ENCODE measurements around the gene PSMA1.
"Not testable (repeated sequence)": the region's sequence is repeated elsewhere in the genome, so short reads cannot be mapped to it uniquely, and the experiment has no call there.

The PSMA1 gene

GRCh38 chr11:14519917-14520746 is at the start of gene PSMA1:
Gene PSMA1 (minus strand): TSS chr11:14520386. CDS start chr11:14520299, 87 bp downstream.
- DNase-seq, result peak; percentile 90 to 92

- peak; percentile 50 to 57 for DNase-seq
These were observed 49.3 kb upstream of the PSMA1 start for GRCh38 chr11:14569516-14569915.

DNA sequence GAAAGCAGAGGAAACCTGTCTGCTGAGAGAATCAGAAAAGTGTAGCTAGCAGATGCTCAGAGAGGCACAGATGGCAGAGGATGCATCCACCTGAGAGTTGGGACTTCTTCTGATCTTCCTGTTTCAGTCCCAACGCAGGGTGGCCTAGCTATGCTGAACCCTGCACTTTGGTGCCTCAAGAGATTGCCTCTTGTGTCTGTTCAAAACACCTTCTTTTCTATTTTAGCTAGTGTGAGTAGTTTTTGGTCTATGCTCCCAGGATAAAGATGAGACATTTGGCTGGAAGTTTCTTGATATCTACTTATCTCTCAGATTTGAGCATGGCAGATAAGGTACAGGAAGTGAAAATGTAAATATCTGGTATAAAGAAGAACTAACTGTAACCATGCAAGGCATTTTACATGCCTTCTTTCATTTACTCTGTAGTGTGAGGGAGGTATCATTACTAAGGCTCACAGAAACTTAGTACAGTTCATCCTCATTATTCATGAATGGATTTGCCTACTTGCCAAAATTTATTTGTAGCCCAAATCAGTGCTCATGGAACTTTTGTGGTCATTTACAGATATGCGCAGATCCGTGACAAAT is 47.0 kb upstream of the PSMA1 start:
- no peak for DNase-seq

GRCh38 chr11:14566331-14567063 is 46.3 kb upstream of the PSMA1 start:
- DNase-seq, result no peak

DNA sequence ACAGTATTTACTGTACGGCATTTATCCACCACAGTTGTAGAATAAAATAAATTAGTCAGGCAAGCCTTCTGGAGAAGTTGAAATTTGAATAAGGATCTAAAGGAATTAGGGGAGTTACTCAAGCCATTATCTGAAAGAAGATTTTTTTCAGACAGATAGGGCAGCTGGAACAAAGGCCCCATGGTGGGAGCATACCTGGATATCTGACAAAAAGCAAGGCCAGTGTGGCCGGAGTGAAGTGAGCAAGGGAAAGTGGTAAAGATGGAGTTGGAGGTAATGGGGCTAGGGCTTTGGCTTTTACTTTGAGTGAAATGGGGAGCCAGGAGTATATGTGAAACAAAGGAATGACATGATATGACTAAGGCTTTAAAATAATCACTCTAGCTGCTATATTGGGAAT is 45.7 kb upstream of the PSMA1 start:
- no peak for DNase-seq

DNA sequence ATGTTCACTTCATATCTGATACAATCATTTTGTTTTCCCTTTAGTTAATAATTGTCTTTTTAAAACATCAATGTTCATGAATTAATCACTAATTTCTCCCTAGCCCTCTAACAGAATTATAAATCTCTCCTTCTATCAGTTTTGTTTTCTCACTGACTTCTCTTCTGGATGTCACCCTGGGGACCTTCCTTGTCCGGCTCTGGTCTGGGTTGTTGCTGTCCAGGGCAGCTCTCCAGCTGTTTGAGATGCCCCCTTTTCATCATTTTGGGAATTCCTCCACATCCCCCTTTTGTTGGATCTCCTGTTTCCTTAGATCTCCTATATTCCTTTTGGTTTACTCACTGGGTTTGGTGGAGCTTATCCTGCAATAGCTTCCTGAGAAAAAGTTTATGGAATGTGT is 35.6 kb upstream of the PSMA1 start:
- DNase-seq, result no peak

DNA sequence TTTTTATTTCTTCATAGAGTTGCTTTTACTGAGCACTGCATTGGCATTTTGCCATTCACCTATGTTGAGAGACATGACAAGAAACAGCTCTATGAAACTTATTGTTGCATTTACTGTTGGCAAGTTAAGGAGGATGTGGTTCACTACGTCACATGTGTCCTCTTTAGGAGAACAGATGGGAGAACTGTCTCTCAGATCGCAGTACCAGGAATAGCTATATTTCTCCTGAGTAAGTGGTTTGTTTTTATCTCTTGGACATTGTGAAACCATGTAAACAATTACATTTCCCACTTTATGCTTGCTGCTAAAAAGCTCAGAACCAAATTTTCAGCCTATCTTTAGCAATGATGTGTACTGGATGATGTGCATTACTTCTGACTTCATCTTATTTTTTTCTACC is 34.8 kb upstream of the PSMA1 start:
- DNase-seq, result peak; percentile 54 to 83

GRCh38 chr11:14552089-14552488 is 31.9 kb upstream of the PSMA1 start:
- no peak for DNase-seq

DNA sequence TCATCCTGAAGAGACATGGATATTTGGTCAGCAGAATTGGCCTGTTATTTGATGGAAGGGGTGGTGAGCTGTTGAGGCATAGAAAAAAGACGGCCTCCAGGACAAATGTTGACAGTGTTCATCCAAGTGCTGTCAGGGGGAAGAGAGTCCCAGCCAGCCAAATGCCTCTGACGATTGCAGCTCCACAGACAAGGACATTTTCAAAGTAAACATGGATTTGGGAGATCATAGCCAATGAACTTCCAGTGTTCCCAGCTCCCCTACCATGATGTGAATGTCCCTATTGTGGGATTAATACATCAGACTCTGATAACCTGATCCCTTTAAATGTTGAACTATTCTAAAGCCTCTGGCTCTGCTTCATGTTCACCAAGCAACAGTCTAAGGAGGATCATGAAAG is 31.2 kb upstream of the PSMA1 start:
- DNase-seq, result no peak

DNA sequence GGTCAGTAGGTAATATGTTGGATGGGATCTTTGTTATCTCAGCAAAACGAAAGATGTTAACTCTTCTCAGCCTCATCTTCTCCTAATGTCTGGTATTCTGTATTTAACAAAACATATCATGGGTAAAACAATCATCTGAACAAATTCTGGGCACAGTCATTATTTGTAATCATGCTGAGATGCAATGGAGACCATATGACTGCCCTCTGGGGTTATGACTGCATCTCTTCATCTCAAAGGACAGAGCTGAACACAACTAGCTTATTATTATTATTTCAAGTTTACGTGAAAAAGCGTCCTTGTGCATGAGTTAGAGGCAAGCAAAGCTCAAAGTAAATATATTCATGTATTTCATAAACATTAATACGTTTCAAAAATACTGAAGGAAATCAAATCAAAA is 29.7 kb upstream of the PSMA1 start:
- DNase-seq, result no peak

DNA sequence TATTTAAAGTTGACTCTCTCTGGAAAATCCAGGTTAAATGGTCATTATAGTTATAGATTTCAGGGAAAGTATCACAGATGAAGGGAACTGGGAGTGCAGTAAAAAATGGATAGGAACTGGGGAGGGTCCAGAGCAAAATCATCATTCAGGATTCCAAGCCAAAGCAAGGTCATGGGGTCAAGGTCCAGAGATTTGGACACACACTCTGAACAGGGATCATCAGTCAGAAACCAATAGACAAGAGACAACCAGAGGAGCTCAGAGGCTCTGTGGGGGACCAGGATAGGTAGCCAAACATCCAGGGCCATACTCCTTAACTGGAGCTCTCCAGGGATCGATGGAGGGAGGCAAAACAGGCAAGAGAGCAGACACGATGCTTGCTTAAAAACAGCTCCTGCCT is 27.3 kb upstream of the PSMA1 start:
- DNase-seq, result no peak

- no peak for DNase-seq
These were observed 26.5 kb upstream of the PSMA1 start for GRCh38 chr11:14546672-14547071.

- peak in 1 of 2 donors; percentile 24 for DNase-seq
These were observed 24.4 kb upstream of the PSMA1 start for GRCh38 chr11:14544611-14545010.

DNA sequence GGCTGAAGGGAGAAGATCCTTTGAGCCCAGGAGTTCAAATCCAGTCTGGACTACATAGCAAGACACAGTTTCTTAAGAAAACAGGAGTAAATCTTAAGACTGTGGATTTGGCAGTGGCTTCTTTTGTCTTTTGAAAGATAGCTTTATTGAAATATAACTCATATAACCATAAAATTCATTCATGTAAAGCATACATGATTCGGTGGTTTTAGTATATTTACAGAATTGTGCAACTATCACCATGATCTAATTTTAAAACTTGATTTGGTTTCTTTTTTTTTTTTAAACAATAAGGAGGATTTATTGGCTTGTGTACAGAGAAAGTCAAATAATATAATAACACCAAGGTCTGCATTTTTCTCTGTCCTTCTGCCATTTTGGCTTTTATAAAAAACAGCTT is 23.1 kb upstream of the PSMA1 start:
- DNase-seq, result no peak

DNA sequence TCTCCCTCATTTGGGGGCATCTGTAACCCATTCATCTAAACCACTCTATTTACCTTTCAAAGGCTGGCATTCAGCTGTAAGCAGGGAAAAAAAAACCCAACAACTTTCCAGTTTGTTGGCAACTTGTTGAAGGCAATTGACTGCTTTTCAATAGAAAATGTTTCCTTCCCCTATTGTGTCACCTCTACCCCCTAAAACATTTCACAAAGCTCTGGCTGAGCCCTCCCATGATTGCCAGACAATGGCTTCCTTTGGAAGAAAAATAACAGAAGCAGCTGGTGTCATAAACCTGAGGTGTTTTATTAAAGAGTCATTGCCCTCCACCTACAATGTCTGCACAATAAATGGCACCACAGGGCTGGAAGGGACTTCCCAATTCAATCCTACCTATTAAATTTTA is 22.1 kb upstream of the PSMA1 start:
- no peak for DNase-seq

- DNase-seq, result no peak
These were observed 21.2 kb upstream of the PSMA1 start for GRCh38 chr11:14541192-14541947.

DNA sequence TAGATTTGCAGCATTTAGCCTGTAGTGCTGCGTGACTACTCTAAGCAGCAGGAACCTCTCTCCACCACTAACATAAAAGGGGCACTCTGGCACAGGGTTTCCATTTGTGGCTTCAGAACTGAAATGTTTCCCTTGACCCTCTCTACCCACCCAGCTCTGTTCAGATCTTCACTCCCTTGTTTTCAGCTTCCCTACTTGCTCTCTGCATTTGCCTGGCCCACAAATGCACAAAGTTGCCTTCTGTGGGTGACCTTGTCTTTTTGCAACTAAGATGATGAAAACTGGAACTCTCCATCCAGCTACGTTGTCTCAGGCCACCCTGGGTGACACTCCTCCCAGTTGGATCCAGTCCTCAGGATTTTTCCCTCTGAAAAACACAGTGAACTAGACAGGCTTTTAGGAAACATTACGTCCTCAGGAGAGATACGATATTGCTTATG is 19.8 kb upstream of the PSMA1 start:
- DNase-seq, result no peak

DNA sequence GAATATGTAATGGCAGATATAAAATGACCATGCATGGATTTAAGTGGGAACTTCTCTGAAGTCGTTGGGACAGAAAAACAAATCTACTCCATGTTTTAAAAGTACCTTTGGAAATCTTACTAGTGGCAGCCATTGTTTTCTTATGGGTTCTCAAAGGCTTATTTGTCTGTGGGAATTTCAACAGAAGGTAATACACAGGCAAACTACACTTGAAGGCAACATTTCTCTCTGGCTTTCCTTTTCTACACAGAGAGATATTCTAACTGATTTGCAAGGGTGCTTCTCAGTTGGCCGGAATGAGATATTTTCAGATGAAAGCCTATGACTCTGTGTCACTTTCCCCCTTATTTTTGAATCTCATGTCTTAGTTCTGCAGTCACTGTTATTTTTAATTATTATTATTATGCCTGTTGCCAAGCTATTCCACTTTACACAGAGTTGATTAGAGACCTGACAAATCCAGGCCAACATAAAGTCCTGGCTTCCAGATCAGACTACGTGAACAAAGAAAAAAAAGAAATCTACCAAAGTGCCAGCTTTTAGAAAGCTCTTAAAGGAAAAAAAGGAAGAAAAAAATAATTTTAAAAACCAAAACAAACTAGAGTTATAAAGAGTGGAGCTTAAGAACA is 18.9 kb upstream of the PSMA1 start:
- no peak for DNase-seq

DNA sequence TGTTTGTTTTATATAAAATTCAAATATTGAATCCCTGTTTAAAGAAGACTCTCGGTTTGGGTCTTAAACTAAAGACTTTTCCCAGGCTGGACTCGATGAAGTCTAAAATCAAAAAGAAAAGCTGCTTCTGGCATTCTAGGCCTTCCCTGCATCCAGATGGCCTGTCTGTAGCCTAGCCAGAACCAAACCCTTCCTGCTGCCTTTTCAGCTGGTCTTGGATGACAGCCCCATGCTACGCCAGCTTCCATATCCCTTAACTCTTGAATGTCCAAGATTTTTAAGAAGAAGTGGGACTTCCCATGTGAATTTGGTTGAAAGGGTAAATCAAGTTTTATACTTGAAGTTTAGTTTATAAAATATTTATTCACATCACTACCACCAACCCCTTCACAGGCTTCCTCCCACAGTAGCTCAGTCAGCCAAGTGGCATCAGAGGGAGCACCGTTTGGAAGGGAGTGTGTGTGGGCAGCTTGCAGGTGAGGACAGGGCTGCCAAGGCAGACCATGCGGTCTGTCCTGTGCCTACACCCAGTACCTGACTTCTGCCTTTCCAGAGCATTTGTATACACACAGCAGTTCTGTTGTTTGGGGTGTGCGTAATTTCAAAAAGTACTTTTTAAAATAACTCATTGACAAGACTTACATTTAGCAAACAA is 18.2 kb upstream of the PSMA1 start:
- DNase-seq, result no peak

DNA sequence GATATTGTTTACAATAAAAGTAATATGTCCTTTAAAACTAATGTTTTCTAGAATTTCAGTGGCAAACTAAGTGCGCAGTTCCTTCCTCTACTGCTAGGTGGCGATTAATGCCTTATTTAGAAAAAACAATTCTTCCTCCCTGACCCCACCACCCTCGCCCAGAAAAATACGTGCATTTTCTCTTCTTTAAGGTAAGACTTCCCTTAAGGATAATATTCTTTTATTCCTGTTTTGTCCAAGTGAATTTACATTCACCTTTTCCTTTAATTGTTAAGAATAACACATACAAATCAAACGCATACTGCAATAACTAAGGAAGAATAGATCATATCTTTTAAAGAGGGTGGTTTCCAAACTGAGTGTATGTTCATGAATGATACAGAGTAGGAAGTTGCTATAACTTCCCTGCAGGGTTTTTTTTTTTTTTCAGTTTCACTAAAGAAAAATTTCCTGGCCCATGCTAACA is 17.0 kb upstream of the PSMA1 start:
- peak; percentile 41 to 65 for DNase-seq

DNA sequence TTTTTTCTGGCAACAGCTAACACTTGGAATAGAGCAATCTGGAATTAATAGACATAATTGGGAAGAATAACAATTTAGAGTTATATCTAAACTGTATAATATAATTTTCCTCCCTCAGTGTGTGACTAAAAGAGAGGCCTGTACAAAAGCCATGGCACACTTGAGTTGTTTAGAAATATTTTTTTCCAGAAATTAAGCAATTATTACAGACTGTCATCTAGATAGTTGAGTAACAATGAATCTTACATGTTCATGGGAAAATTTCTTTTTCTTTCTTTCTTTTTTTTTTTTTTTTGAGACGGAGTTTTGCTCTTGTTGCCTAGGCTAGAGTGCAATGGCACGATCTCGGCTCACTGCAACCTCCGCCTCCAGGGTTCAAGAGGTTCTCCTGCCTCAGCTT is 15.0 kb upstream of the PSMA1 start:
- not testable (repeated sequence) for DNase-seq

DNA sequence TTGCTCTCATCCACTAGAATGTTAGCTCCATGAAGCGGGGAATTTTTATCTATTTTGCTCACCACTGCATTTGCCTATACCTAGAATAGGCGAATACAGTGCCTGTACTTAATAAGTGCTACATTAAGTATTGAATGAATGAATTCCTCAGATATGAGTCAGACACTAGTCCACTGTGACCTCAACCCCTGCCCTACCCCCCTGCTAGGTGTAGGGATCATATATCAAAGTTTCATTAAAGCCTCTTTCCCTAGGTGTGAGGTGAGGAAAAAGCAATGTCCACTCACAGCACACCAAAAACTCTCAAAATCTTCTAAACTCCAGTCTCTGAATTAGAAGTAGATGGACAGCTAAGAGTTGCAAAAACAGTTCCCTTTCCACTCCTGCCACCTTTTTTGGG is 9.8 kb upstream of the PSMA1 start:
- DNase-seq, result no peak
